IgD-negative memory B cell (primary cell): ENCODE results near the gene CBLN1. TPM values are rescaled to one million over a fixed set of nuclear protein-coding genes. Genes with fewer than 3 reads are reported as not detected.
A peak's percentile ranks its signal among the peaks of the same experiment; 100 is the strongest.

Source experiments
- H3K27ac Mint-ChIP-seq, 3 donors: one replicate each; pipeline ENCODE4 v1.8.0; 2020 to 2022; ENCODE audit warnings: mild to moderate bottlenecking in 3 of 3, mixed read lengths in 3 of 3, moderate library complexity in 1 of 3
- H3K27me3 Mint-ChIP-seq: one replicate; pipeline ENCODE4 v1.8.0; 2021; ENCODE audit warnings: mixed read lengths
- H3K36me3 Mint-ChIP-seq: one replicate; pipeline ENCODE4 v1.8.0; 2020; ENCODE audit warnings: mild to moderate bottlenecking, mixed read lengths
- H3K4me1 Mint-ChIP-seq, 3 donors: one replicate each; pipeline ENCODE4 v1.8.0; 2020 to 2022; ENCODE audit warnings: mixed read lengths in 3 of 3, mild to moderate bottlenecking in 1 of 3
- H3K4me3 Mint-ChIP-seq, 4 donors: one replicate each; pipeline ENCODE4 v1.8.0; 2020 to 2022; ENCODE audit warnings: mild to moderate bottlenecking in 4 of 4, mixed read lengths in 4 of 4, moderate library complexity in 3 of 4
- H3K9me3 Mint-ChIP-seq, 3 donors: one replicate each; pipeline ENCODE4 v1.8.0; 2020 to 2021; ENCODE audit warnings: mixed read lengths in 3 of 3, mild to moderate bottlenecking in 1 of 3
- polyA plus RNA-seq: library from polyadenylated mRNA; unstranded; fragments of 300-500 nt; fragmentation: Illumina TruSeq; gene quantifications from one replicate; pipeline ENCODE4 v1.2.3, GENCODE V29; 2021

CBLN1 gene
- polyA plus RNA-seq: not detected

GRCh38 chr16:49281480-49281842, at the start of gene CBLN1:
CBLN1 (minus strand) TSS chr16:49281838; CDS start chr16:49281465, 373 bp downstream.
- peaks cover 0 to 4% (median 2%) of the 10 kb centered on the region in 3 donors for H3K9me3 Mint-ChIP-seq
- peaks cover 0 to 8% (median 4%) of the 10 kb centered on the region in 3 donors for H3K4me1 Mint-ChIP-seq
- H3K27me3 Mint-ChIP-seq: peaks cover 63% of the 10 kb centered on the region
- no peaks in the 10 kb centered on the region for H3K36me3 Mint-ChIP-seq
- peak within 1 kb of the TSS in 3 of 4 donors; percentile 54 to 74 (median 57) for H3K4me3 Mint-ChIP-seq
- no peak within 1 kb of the TSS for H3K27ac Mint-ChIP-seq

GRCh38 chr16:49330562-49331201, 49.0 kb upstream of the CBLN1 start:
- Mint-ChIP-seq H3K4me3 (no peak overlapping the region), H3K9me3 (peaks cover 0 to 2% (median 0%) of the 10 kb centered on the region in 3 donors), H3K27me3 (peaks cover 1% of the 10 kb centered on the region), H3K27ac (no peak overlapping the region), H3K36me3 (no peaks in the 10 kb centered on the region), H3K4me1 (no peaks in the 10 kb centered on the region)

- Mint-ChIP-seq H3K4me1 (no peaks in the 10 kb centered on the region), H3K9me3 (peaks cover 0 to 2% (median 0%) of the 10 kb centered on the region in 3 donors), H3K27me3 (peaks cover 1% of the 10 kb centered on the region), H3K36me3 (no peaks in the 10 kb centered on the region), H3K27ac (no peak overlapping the region), H3K4me3 (no peak overlapping the region)
Measured at GRCh38 chr16:49328325-49328724, 46.7 kb upstream of the CBLN1 start.

GRCh38 chr16:49327466-49327865, 45.8 kb upstream of the CBLN1 start:
- peaks cover 1% of the 10 kb centered on the region for H3K27me3 Mint-ChIP-seq
- H3K27ac Mint-ChIP-seq: no peak overlapping the region
- no peak overlapping the region for H3K4me3 Mint-ChIP-seq
- peaks cover 0 to 4% (median 0%) of the 10 kb centered on the region in 3 donors for H3K9me3 Mint-ChIP-seq
- no peaks in the 10 kb centered on the region for H3K36me3 Mint-ChIP-seq
- no peaks in the 10 kb centered on the region for H3K4me1 Mint-ChIP-seq

- Mint-ChIP-seq H3K4me3 (no peak overlapping the region), H3K9me3 (peaks cover 0 to 5% (median 3%) of the 10 kb centered on the region in 3 donors), H3K4me1 (no peaks in the 10 kb centered on the region), H3K27me3 (peaks cover 1% of the 10 kb centered on the region), H3K27ac (no peak overlapping the region), H3K36me3 (no peaks in the 10 kb centered on the region)
Measured at GRCh38 chr16:49324703-49325102, 43.1 kb upstream of the CBLN1 start.

GRCh38 chr16:49315602-49316001, 34.0 kb upstream of the CBLN1 start:
- no peak overlapping the region for H3K27ac Mint-ChIP-seq
- no peaks in the 10 kb centered on the region for H3K27me3 Mint-ChIP-seq
- H3K4me1 Mint-ChIP-seq: no peaks in the 10 kb centered on the region
- H3K9me3 Mint-ChIP-seq: peaks cover 2 to 18% (median 11%) of the 10 kb centered on the region in 3 donors
- H3K36me3 Mint-ChIP-seq: peaks cover 2% of the 10 kb centered on the region
- H3K4me3 Mint-ChIP-seq: no peak overlapping the region

GRCh38 chr16:49312389-49312985, 30.8 kb upstream of the CBLN1 start:
- peaks cover 2 to 8% (median 7%) of the 10 kb centered on the region in 3 donors for H3K9me3 Mint-ChIP-seq
- H3K4me1 Mint-ChIP-seq: no peaks in the 10 kb centered on the region
- H3K36me3 Mint-ChIP-seq: peaks cover 1% of the 10 kb centered on the region
- no peaks in the 10 kb centered on the region for H3K27me3 Mint-ChIP-seq
- no peak overlapping the region for H3K4me3 Mint-ChIP-seq
- no peak overlapping the region for H3K27ac Mint-ChIP-seq

- Mint-ChIP-seq H3K27ac (peak overlapping the region in 1 of 3 donors; percentile 59), H3K27me3 (no peaks in the 10 kb centered on the region), H3K9me3 (peaks cover 2 to 7% (median 5%) of the 10 kb centered on the region in 3 donors), H3K4me3 (no peak overlapping the region), H3K4me1 (no peaks in the 10 kb centered on the region), H3K36me3 (no peaks in the 10 kb centered on the region)
Measured at GRCh38 chr16:49311823-49312222, 30.2 kb upstream of the CBLN1 start.

- Mint-ChIP-seq H3K4me1 (no peaks in the 10 kb centered on the region), H3K9me3 (peaks cover 0 to 10% (median 0%) of the 10 kb centered on the region in 3 donors), H3K4me3 (no peak overlapping the region), H3K36me3 (no peaks in the 10 kb centered on the region), H3K27ac (no peak overlapping the region), H3K27me3 (no peaks in the 10 kb centered on the region)
Measured at GRCh38 chr16:49307176-49307575, 25.5 kb upstream of the CBLN1 start.

GRCh38 chr16:49305406-49305805, 23.8 kb upstream of the CBLN1 start:
- H3K4me1 Mint-ChIP-seq: no peaks in the 10 kb centered on the region
- no peak overlapping the region for H3K4me3 Mint-ChIP-seq
- no peak overlapping the region for H3K27ac Mint-ChIP-seq
- H3K36me3 Mint-ChIP-seq: no peaks in the 10 kb centered on the region
- no peaks in the 10 kb centered on the region for H3K27me3 Mint-ChIP-seq
- peaks cover 0 to 5% (median 4%) of the 10 kb centered on the region in 3 donors for H3K9me3 Mint-ChIP-seq

- Mint-ChIP-seq H3K36me3 (no peaks in the 10 kb centered on the region), H3K4me3 (no peak overlapping the region), H3K27ac (no peak overlapping the region), H3K27me3 (peaks cover 6% of the 10 kb centered on the region), H3K4me1 (no peaks in the 10 kb centered on the region), H3K9me3 (peaks cover 0 to 3% (median 2%) of the 10 kb centered on the region in 3 donors)
Measured at GRCh38 chr16:49292413-49292812, 10.8 kb upstream of the CBLN1 start.

GRCh38 chr16:49287572-49287971, 5.9 kb upstream of the CBLN1 start:
- H3K4me3 Mint-ChIP-seq: peak overlapping the region in 1 of 4 donors; percentile 5
- H3K27me3 Mint-ChIP-seq: peaks cover 24% of the 10 kb centered on the region

GRCh38 chr16:49284962-49285361, 3.3 kb upstream of the CBLN1 start:
- Mint-ChIP-seq H3K27me3 (peaks cover 36% of the 10 kb centered on the region), H3K27ac (no peak overlapping the region), H3K36me3 (no peaks in the 10 kb centered on the region), H3K4me3 (no peak overlapping the region), H3K4me1 (peaks cover 0 to 8% (median 4%) of the 10 kb centered on the region in 3 donors), H3K9me3 (peaks cover 0 to 5% (median 2%) of the 10 kb centered on the region in 3 donors)

More at GRCh38 chr16:49287572-49287971, 5.9 kb upstream of the CBLN1 start:
- no peaks in the 10 kb centered on the region for H3K36me3 Mint-ChIP-seq
- H3K4me1 Mint-ChIP-seq: peaks cover 0 to 3% (median 2%) of the 10 kb centered on the region in 3 donors
- H3K27ac Mint-ChIP-seq: no peak overlapping the region
- H3K9me3 Mint-ChIP-seq: peaks cover 0 to 5% (median under 1%) of the 10 kb centered on the region in 3 donors

- H3K4me1 Mint-ChIP-seq: peaks cover 0 to 8% (median 4%) of the 10 kb centered on the region in 3 donors
- no peaks in the 10 kb centered on the region for H3K36me3 Mint-ChIP-seq
- peak overlapping the region in 1 of 4 donors; percentile 82 for H3K4me3 Mint-ChIP-seq
- H3K9me3 Mint-ChIP-seq: peaks cover 0 to 5% (median 4%) of the 10 kb centered on the region in 3 donors
- no peak overlapping the region for H3K27ac Mint-ChIP-seq
- peaks cover 49% of the 10 kb centered on the region for H3K27me3 Mint-ChIP-seq
Measured at GRCh38 chr16:49283376-49284049, 1.9 kb upstream of the CBLN1 start.

GRCh38 chr16:49282690-49283375, 1.2 kb upstream of the CBLN1 start:
- Mint-ChIP-seq H3K36me3 (no peaks in the 10 kb centered on the region), H3K4me1 (peaks cover 0 to 8% (median 4%) of the 10 kb centered on the region in 3 donors), H3K27ac (no peak overlapping the region), H3K9me3 (peaks cover 0 to 4% (median 3%) of the 10 kb centered on the region in 3 donors), H3K27me3 (peaks cover 55% of the 10 kb centered on the region), H3K4me3 (peak overlapping the region in 2 of 4 donors; percentile 54)
